NCI-H2107 (cell line): ENCODE measurements around the gene UBN2.
"Not testable (repeated sequence)": the region's sequence is repeated elsewhere in the genome, so short reads cannot be mapped to it uniquely, and the experiment has no call there.

Experiments used
- DNase-seq: peaks from one replicate; lab custom pipeline; 2025; lab: John Stamatoyannopoulos, UW

The UBN2 gene

DNA sequence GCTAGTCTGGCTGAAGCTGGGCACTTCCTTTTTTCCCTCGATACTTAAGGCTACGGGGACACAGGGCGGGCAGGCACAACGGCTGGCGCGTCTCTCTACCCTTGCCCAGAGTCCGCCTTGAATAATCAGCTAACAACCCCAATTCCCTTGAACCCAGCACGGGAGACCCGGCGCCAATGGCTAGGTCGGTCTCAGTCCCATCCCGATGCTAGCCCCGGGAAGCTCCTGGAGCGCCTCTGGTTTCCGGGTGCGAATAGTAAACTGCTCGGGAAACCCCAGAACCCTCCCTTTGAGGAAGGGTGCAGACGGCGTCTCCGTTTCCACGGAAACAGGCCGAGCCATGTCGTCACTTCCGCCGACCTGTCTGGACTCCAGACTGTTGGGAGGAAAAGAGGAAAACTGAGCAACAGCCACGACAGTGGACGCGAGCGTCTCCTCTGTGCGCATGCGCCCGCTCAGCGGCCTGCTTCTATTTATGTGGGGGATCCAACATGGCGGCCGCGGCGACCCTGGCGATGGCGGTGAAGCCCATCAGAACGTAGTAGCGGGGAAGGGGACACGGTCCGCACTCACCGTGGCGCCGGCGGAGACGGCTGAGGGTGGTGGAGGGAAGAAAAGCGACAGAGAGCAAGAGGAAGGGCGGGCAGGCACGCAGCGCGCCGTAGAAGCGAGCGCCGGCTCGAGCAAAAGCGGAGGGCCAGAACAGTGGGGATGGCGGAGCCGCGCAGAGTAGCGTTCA is at the start of gene UBN2:
Gene UBN2, plus strand, starts transcription at position 464 of the 739 bp plus-strand sequence. Its CDS starts 248 bp downstream, at position 712.
- DNase-seq: peak; percentile 94

DNA sequence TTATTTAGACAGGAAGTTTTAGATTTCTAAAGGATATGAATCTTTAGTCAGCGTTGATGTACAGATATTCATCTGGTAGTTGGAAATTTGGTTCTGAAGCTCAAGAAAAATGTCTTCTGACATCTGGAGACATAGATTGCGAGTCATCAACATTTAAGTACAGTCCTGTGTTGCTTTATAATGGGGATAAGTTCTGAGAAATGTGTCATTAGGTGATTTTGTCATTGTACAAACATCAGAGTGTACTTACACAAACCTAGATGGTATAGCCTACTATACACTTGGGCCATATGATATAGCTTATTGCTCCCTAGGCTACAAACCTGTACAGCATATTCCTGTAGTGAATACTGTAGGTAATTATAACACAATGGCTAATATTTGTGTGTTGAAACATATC is 49.6 kb upstream of the UBN2 start:
- no peak for DNase-seq

DNA sequence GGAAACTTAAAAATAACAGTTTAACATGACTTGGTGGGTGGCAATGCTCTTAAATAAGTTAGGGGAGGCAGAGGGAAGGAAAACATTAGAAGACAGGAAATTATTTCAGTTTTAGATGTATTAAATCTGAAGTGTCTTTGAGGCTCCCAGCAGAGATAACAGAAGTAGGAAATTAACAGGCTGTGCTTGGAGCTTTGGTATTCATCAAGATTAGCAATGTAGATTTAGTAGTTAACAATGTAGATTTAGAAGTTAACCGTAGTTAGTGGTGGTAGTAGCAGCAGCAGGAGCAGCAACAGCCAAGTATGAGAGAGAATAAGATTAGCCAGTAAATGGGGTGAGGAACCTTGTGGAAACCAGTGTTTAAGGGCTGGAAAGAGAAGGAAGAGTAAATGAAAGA is 48.7 kb upstream of the UBN2 start:
- DNase-seq: no peak

DNA sequence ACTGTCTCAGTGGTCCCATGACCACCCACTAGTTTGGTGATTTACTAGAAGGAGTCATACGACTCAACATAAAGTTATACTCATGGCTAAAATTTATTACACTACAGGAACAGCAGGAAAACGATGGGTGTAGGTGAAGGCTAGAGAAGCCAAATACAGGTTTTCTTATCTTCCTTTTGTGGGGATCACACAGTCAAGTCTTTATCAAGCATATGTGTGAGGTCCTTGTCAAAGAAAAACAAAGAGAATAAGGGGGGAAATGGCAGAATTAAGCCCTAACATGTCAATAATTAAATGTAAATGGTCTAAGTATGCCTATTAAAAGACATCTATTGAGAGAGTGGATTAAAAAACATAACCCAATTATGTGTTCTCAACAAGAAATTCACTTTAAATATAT is 47.8 kb upstream of the UBN2 start:
- DNase-seq: no peak

DNA sequence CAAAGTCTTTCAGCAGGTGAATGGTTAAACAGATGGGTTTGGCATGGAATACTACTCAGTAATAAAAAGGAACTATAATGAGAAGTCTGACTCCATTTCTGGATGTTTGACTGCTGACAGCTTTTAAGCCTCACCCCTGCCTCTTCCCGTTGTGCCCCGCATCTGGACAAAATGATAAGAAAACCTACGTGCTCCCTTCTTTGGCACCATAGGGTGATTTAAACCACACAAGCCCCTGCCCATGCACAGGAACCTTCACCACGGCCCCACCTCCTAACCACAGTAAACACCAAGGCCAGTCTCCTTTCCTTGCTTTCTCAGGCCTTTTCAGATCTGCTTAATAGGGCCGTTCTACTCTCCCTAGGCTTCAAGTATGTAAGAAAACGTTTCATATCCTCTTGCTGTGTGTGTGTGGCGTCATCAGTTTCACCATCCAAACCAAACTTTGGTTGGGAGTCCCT is 47.1 kb upstream of the UBN2 start:
- DNase-seq: no peak

DNA sequence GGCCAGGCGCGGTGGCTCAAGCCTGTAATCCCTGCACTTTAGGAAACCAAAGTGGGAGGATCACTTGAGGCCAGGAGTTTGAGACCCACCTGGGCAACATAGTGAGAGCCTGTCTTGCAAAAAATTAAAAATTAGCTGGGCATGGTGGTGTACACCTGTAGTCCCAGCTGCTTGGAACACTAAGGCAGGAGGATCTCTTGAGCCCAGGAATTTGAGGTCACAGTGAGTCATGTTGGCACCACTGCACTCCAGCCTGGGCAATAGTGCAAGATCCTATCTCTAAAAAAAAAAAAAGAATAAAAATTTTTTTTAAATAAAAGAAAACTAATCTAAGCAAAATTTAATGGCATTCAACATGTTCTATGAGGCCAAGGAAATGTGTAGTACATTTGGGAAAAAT is 44.9 kb upstream of the UBN2 start:
- no peak for DNase-seq

DNA sequence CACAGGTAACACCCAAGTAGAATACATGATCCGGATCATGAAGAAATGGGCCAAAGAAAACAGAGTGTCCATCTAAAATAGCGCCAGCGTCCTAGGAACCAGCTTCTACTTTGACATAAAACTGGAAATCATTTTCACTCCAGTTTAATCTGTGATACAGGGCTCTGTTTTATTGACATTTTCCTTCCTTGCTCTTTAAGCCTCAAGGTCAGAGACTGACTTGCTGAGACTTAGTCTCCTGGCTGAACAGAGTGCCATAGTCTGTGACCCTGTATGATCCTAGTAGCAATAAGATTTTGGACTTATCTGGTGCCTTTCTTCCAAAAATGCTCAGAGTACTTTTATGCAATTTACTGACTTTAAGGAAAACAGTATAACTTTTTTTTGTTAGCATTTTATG is 41.7 kb upstream of the UBN2 start:
- no peak for DNase-seq

DNA sequence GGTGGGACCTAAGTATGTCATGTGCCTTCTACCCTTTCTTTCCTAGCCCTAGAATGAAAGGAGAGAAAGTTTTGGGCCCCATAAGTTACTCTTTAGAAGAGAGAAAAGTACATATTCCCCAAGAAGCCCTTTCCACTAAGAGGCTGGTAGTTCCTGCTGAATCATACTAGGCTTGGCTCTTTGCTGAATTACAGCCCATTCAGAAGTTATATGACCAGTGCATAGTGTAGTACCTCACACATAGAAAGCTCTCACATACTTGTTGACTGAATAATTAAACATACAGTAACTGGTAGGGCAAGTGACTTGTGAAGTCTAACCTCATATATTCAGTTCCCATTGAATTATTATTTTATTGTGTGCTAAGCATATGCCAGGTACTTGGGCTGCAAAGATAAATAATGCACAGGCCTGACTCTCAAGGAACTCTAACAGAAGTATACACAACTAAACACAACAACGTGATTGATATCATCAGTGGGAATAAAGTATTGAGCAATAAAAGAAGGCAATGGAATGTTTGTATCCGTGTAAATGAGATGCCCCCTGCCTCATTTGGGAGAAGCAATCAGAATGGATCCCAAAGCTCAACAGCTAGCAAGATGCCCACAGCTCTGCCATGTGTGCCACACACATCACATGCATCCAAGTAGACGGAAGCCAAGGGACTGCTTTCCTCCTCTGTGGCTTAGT is 38.9 kb upstream of the UBN2 start:
- no peak for DNase-seq

DNA sequence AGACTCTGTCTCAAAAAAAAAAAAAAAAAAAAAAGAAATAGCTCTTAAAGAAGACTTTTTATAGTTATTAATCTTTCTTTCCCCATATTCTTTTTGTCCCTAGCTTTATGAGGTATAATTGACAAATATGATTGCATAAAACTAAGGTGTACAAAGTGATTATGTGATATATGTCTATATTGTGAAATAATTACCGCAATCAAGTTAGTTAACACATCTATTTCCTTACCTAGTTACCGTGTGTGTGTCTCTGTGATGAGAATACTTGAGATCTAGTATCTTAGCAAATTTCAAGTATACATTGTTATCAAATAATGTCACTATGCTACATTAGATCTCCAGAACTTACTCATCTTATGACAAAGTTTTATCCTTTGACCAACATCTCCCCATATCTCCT is 30.7 kb upstream of the UBN2 start:
- no peak for DNase-seq

DNA sequence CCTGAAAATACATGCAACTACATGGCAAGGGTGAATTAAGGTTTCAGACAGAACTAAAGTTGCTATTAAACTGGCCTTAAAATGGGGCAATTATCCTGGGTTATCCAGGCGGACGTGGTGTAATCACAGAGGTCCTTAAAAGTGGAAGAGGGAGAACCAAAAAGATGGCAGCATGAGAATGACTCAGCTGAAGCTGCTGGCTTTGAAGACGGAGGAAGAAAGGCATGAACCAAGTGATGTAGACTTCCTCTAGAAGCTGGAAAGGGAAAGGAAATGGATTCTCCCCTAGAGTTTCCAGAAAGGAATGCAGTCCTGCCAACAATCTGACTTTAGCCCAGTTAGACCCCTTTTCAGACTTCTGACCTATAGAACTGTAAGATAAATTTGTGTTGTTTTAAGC is 27.0 kb upstream of the UBN2 start:
- no peak for DNase-seq

DNA sequence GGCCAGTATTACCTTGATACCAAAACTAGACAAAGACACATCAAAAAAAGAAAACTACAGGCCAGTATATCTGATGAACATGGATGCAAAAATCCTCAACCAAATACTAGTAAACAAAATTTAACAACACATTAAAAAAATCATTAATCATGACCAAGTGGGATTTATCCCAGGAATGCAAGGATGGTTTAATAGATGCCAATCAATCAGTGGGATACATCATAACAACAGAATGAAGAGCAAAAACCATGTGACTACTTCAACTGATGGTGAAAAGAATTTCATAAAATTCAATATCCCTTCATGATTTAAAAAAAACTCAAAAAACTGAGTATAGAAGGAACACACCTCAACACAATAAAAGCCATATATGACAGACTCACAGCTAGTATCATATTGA is 25.2 kb upstream of the UBN2 start:
- DNase-seq: no peak

DNA sequence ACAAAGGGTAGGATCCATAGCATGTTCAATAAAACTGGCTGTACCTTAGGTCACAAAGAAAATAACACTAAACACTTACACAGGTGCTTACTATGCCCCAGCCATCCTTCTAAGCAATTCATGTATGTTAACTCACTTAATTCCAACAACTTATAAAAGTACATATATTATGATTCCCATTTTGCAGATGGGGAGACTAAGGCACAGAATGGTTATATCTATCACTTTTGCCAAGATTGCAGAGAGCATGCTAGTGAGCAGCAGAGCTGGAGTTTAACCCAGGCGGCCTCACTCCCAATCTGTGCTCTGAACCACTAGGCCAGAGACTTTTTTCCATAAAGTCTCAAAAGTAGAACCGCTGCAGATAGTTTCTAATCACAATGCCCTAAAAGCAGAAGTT is 18.9 kb upstream of the UBN2 start:
- no peak for DNase-seq

DNA sequence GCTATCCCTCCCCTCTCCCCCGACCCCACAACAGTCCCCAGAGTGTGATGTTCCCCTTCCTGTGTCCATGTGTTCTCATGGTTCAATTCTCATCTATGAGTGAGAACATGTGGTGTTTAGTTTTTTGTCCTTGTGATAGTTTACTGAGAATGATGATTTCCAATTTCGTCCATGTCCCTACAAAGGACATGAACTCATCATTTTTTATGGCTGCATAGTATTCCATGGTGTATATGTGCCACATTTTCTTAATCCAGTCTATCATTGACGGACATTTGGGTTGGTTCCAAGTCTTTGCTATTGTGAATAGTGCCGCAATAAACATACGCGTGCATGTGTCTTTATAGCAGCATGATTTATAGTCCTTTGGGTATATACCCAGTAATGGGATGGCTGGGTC is 17.5 kb upstream of the UBN2 start:
- not testable (repeated sequence) for DNase-seq

DNA sequence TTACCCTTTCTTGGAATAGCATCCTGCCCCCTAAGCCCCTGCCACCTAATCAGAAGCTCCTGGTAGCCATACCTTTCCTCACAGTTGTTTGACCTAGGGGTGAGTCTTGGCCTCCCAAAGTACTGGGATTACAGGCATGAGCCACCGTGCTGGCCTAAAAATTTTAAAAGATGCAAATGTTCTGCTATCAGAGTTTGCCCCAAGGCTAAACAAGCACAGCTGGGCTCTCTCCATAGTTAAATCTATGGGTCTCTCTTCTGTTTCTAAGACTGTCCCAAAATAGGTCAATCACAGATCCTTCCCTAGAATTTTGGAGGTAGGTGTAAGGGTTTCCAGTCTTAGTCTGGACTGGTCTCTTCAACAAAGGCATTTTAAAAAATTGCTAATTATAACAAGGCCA is 12.9 kb upstream of the UBN2 start:
- no peak for DNase-seq

DNA sequence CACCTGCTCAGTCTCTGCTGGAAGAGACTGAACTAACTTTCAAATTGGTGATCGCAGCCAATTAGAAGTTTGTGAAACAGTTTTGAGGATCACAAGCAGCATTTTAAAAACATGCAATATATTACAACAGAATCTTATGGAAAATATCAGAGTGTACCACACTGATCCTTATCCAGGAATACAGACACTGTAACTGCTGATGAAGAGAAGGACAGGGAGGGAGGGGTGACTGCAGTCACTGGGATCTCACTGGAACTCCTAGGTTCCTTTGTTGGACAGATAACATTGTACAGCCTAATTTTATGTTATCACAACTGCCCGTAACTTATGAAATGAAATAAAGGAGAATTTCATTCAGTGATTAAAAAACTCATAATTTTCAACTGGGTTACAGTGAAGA is 6.8 kb upstream of the UBN2 start:
- no peak for DNase-seq

DNA sequence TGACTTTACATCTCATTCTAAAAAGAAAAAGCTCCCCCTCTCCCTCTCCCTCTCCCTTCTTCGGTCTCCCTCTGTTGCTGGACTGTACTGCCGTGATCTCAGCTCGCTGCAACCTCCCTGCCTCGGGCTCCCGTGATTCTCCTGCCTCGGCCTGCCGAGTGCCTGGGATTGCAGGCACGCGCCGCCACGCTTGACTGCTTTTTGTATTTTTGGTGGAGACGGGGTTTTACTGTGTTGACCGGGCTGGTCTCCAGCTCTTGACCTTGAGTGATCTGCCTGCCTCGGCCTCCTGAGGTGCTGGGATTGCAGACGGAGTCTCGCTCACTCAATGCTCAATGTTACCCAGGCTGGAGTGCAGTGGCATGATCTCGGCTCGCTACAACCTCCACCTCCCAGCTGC is 6.2 kb upstream of the UBN2 start:
- not testable (repeated sequence) for DNase-seq

DNA sequence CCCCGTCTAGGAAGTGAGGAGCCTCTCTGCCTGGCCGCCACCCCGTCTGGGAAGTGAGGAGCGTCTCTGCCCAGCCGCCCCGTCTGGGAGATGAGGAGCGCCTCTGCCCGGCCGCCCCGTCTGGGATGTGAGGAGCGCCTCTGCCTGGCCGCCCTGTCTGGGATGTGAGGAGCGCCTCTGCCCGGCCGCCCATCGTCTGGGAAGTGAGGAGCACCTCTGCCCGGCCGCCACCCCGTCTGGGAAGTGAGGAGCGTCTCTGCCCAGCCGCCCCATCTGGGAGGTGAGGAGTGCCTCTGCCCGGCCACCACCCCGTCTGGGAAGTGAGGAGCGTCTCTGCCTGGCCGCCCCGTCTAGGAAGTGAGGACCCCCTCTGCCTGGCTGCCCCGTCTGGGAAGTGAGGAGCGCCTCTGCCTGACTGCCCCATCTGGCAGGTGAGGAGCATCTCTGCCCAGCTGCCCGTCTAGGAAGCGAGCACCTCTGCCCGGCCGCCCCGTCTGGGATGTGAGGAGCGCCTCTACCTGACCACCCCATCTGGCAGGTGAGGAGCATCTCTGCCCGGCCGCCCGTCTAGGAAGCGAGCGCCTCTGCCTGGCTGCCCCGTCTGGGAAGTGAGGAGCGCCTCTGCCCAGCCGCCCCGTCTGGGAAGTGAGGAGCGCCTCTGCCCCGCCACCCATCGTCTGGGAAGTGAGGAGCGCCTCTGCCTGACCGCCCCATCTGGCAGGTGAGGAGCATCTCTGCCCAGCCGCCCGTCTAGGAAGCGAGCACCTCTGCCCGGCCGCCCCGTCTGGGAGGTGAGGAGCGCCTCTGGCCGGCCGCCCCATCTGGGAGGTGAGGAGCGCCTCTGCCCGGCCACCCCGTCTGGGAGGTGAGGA is 5.5 kb upstream of the UBN2 start:
- DNase-seq: not testable (repeated sequence)

DNA sequence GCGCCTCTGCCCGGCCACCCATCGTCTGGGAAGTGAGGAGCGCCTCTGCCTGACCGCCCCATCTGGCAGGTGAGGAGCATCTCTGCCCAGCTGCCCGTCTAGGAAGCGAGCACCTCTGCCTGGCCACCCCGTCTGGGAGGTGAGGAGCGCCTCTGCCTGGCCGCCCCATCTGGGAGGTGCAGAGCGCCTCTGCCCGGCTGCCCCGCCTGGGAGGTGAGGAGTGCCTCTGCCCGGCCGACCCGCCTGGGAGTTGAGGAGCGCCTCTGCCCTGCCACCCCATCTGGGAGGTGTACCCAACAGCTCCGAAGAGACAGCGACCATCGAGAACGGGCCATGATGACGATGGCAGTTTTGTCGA is 4.9 kb upstream of the UBN2 start:
- DNase-seq: not testable (repeated sequence)

DNA sequence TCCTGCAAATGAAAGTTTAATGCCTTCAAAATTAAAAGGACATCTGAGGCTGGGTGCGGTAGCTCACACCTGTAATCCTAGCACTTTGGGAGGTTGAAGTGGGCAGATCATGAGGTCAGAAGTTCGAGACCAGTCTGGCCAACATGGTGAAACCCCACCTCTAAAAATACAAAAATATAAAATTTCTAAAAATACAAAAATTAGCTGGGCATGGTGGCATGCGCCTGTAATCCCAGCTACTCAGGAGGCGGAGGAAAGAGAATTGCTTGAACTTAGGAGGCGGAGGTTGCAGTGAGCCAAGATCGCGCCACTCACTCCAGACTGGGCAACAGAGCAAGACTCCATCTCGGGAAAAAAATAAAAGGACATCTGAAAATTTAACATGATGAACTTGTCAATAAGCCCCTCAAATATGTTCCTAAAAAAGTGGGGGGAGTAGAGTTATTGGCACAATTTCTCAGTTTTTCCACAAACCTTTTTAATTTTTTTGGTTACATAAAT is 4.0 kb upstream of the UBN2 start:
- DNase-seq: not testable (repeated sequence)

DNA sequence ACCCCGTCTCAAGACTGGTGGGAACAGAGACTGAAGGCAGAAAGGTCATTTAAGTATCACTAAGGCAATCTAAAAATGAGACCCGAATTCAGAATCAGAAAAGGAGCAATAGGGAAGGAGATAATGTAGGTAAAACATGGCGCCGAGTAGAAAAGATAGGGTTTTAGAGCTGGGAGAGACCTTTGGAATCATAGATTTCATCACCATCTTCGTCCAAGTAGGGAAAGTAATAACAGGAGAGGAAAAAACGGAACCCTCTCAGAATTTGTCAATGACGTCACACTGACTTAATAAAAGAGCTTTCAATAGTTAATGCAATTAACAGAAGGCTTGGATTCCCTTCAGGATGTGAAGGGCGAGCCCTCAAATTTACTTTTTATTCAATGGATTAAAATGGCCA is 1.0 kb upstream of the UBN2 start:
- no peak for DNase-seq

DNA sequence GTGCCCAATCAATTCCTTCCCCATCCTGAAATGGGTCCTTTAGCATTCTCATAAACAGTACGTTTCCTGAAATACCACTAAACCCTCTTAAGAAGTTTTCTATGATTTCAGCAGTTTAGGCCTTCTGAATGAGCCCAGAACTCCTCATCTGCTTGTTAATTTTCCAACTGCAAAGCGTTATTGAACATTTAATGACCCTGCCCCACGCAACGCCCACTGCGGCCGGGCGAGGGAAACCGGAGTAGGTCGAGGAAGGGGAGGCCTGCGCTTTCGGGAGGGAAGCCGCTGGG is 608 bp upstream of the UBN2 start:
- DNase-seq: no peak

DNA sequence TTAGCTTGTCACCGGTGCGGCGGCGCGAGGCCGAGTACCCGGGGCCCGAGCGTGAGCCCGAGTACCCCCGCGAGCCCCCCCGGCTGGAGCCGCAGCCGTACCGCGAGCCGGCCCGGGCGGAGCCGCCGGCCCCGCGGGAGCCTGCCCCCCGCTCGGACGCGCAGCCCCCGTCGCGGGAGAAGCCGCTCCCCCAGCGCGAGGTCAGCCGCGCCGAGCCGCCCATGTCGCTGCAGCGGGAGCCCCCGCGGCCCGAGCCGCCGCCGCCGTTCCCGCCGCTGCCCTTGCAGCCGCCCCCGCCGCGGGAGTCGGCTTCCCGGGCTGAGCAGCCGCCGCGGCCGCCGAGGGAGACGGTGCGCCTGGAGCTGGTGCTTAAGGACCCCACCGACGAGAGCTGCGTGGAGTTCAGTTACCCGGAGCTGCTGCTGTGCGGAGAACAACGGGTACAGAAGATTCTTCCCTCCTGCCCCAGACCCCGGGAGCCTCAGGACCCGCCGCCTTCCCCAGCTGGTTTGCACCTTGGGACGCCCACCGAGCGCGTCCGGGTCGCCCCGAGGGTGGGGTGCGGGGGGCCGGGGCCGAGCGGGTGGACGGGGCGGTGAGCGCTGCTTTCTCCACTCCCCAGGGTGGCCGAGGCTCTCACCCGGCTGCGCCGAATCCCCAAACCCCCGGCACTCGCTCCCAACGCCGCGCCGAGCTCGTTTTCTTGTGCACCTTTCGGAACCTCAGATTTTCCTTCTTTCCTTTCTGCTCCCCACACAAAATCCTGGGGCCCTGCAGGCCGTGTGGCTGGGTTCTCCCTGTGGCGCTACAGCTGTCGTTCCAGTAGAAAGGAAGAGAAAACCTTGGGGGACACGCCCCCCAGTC is 708 bp downstream of the UBN2 start:
- DNase-seq: no peak
